NCI-H128 (cell line): Measurements from ENCODE around the gene RABL3.
"Not testable (repeated sequence)": the region's sequence is repeated elsewhere in the genome, so short reads cannot be mapped to it uniquely, and the experiment has no call there.

Experiments
- DNase-seq: peaks from one replicate; lab custom pipeline; 2025; ENCODE audit not compliant: unreplicated experiment; lab: John Stamatoyannopoulos, UW

Gene RABL3

GRCh38 chr3:120648290-120648689, 94.0 kb downstream of the RABL3 start:
- no peak for DNase-seq

GRCh38 chr3:120646771-120647432, 95.4 kb downstream of the RABL3 start:
- no peak for DNase-seq

GRCh38 chr3:120645083-120645845, 97.1 kb downstream of the RABL3 start:
- no peak for DNase-seq

- DNase-seq: no peak
Measured at GRCh38 chr3:120642368-120642948, 99.9 kb downstream of the RABL3 start.

- DNase-seq: no peak
Measured at GRCh38 chr3:120641696-120642246, 100.5 kb downstream of the RABL3 start.

- DNase-seq: no peak
Measured at GRCh38 chr3:120640231-120640630, 102.1 kb downstream of the RABL3 start.

- not testable (repeated sequence) for DNase-seq
Measured at GRCh38 chr3:120638820-120639219, 103.5 kb downstream of the RABL3 start.

GRCh38 chr3:120637851-120638559, 104.3 kb downstream of the RABL3 start:
- DNase-seq: no peak

DNA sequence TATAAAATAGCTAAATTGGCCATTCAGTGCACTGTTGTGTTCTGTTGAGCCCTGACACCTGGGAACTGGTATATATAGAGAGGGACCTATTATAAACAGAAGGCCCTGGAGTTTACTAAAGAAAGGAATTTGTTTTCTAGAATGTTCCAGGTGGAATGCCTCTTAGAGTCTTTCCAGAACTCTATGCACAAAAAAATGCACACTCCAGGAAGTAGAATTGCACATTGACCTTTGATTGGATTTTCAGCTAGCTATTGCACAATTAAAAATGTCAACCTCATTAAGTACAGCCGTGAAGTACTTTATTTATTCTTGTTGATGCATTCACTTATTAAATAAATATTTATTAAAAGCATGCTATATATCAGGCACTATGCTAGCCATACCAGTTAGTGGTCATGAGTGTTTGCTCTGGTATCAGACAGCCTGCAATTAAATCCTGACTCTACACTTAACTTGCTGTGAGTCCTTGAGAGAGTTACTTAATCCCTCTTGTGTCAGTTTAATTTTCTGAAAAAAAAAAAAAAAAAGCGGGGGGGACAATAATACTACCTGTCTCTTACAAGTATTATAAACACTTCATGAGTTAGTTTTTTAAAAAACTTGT, 105.4 kb downstream of the RABL3 start:
- no peak for DNase-seq
